T-helper 1 cell treated with Interleukin-12 subunit alpha and Interleukin-12 subunit beta and Interleukin-4 antibody, amounts not matched to agents 30 ng/mL and 1 ng/mL, for 36 hours (primary cell): Measurements from ENCODE around the gene PRRC1. TPM values are rescaled to one million over a fixed set of nuclear protein-coding genes. Genes with fewer than 3 reads are reported as not detected.

Experiments used
- intact Hi-C: fragments of 100-400 bp; cut with micrococcal nuclease; formaldehyde crosslinking; loops from one replicate; pipeline ENCODE4 v1.15.1; 2024
- total RNA-seq: library from RNA; stranded (reverse); gene quantifications from 2 replicates; pipeline ENCODE4 v1.2.3, GENCODE V29; 2022

Gene PRRC1
- 55.6 and 61.8 TPM in 2 replicates for total RNA-seq

- intact Hi-C loops, result loop anchor here (1.0 to 10.0 kb wide), 14 partner anchors 25 to 1577 kb away; partner anchors contain the start of genes C5orf63, GRAMD2B, ISOC1 and MARCHF3
Observed at GRCh38 chr5:127517480-127518318, at the start of gene PRRC1. Gene PRRC1 (plus strand): TSS chr5:127517640. CDS start chr5:127523480, 5,840 bp downstream.

GRCh38 chr5:127471211-127471610 lies 46.2 kb upstream of the PRRC1 start:
- intact Hi-C loops, result no loop called here

GRCh38 chr5:127472700-127473099 lies 44.7 kb upstream of the PRRC1 start:
- intact Hi-C loops, result no loop called here

GRCh38 chr5:127486471-127486870 lies 31.0 kb upstream of the PRRC1 start:
- intact Hi-C loops, result no loop called here

- intact Hi-C loops, result loop anchor here (1.0 to 10.0 kb wide), 12 partner anchors 24 to 1154 kb away; partner anchors contain the start of genes MARCHF3, MEGF10, PHAX and PRRC1
Observed at GRCh38 chr5:127492854-127493738, 24.3 kb upstream of the PRRC1 start.

GRCh38 chr5:127498548-127498947 lies 18.9 kb upstream of the PRRC1 start:
- intact Hi-C loops, result loop anchor here (10.0 kb wide), 1 partner anchor 644 kb away; no protein-coding TSS in a partner anchor

- intact Hi-C loops, result no loop called here
Observed at GRCh38 chr5:127505905-127506304, 11.5 kb upstream of the PRRC1 start.

GRCh38 chr5:127506616-127507015 lies 10.8 kb upstream of the PRRC1 start:
- intact Hi-C loops, result no loop called here

- intact Hi-C loops, result no loop called here
Observed at GRCh38 chr5:127508644-127509373, 8.6 kb upstream of the PRRC1 start.

GRCh38 chr5:127513408-127513970 lies 4.0 kb upstream of the PRRC1 start:
- intact Hi-C loops, result loop anchor here (10.0 kb wide), 1 partner anchor 699 kb away; no protein-coding TSS in a partner anchor

- intact Hi-C loops, result loop anchor here (5.0 to 10.0 kb wide), 3 partner anchors 663 to 1093 kb away; partner anchors contain the start of gene GRAMD2B
Observed at GRCh38 chr5:127514816-127515215, 2.6 kb upstream of the PRRC1 start.

- intact Hi-C loops, result loop anchor here (2.0 to 10.0 kb wide), 5 partner anchors 23 to 1094 kb away; partner anchors contain the start of gene GRAMD2B
Observed at GRCh38 chr5:127515693-127516440, 1.6 kb upstream of the PRRC1 start.

- intact Hi-C loops, result loop anchor here (1.0 to 10.0 kb wide), 13 partner anchors 24 to 1577 kb away; partner anchors contain the start of genes GRAMD2B, ISOC1, MARCHF3 and SLC12A2
Observed at GRCh38 chr5:127517110-127517479, 345 bp upstream of the PRRC1 start.

GRCh38 chr5:127518319-127518621 lies 830 bp downstream of the PRRC1 start:
- intact Hi-C loops, result loop anchor here (1.0 to 10.0 kb wide), 4 partner anchors 445 to 1096 kb away; partner anchors contain the start of genes C5orf63 and GRAMD2B

GRCh38 chr5:127519527-127519926 lies 2.1 kb downstream of the PRRC1 start:
- intact Hi-C loops, result loop anchor here (5.0 to 10.0 kb wide), 3 partner anchors 667 to 1097 kb away; partner anchors contain the start of gene GRAMD2B

GRCh38 chr5:127521138-127521770 lies 3.8 kb downstream of the PRRC1 start:
- intact Hi-C loops, result no loop called here

- intact Hi-C loops, result no loop called here
Observed at GRCh38 chr5:127525181-127525580, 7.7 kb downstream of the PRRC1 start.

GRCh38 chr5:127529904-127530682 lies 12.7 kb downstream of the PRRC1 start:
- intact Hi-C loops, result no loop called here
